Measurements from ENCODE around the gene INAFM1.
"Not testable (repeated sequence)": the region's sequence is repeated elsewhere in the genome, so short reads cannot be mapped to it uniquely, and the experiment has no call there.

DNA sequence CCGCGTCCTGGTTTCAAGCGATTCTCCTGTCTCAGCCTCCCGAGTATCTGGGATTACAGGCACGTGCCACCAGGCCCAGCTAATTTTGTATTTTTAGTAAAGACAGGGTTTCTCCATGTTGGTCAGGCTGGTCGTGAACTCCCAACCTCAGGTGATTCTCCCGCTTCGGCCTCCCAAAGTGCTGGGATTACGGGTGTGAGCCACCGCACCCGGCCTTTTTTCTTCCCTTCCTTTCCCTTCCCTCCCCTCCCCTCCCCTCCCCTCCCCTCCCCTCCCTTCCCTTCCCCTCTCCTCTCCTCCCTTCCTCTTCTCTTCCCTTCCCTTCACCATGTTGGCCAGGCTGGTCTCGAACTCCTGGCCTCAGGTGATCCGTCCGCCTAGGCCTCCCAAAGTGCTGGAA lies 26.2 kb downstream of the INAFM1 start:
- TF ChIP-seq, protein P1, sequence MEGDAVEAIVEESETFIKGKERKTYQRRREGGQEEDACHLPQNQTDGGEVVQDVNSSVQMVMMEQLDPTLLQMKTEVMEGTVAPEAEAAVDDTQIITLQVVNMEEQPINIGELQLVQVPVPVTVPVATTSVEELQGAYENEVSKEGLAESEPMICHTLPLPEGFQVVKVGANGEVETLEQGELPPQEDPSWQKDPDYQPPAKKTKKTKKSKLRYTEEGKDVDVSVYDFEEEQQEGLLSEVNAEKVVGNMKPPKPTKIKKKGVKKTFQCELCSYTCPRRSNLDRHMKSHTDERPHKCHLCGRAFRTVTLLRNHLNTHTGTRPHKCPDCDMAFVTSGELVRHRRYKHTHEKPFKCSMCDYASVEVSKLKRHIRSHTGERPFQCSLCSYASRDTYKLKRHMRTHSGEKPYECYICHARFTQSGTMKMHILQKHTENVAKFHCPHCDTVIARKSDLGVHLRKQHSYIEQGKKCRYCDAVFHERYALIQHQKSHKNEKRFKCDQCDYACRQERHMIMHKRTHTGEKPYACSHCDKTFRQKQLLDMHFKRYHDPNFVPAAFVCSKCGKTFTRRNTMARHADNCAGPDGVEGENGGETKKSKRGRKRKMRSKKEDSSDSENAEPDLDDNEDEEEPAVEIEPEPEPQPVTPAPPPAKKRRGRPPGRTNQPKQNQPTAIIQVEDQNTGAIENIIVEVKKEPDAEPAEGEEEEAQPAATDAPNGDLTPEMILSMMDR (IDR thresholded peaks at IDR 0.05; ENCODE audit: low read depth, low read length, poor library complexity, severe bottlenecking) = not testable (repeated sequence)
- TF ChIP-seq EZH2phosphoT487 (IDR thresholded peaks at IDR 0.05; ENCODE audit: borderline replicate concordance, low read length) = not testable (repeated sequence)

Data from DOHH2 (cell line).